Astrocyte (in vitro differentiated cells and primary cell): ENCODE results near the gene CIAPIN1.

ENCODE experiments used
- EZH2 ChIP-seq: IDR thresholded peaks from 2 replicates; pipeline ENCODE4 v1.6.1; 2012; ENCODE audit warnings: mild to moderate bottlenecking, low read length, inconsistent platforms; ENCODE audit not compliant: insufficient read depth
- TF ChIP-seq, protein P1 (sequence below): IDR thresholded peaks from 2 replicates; pipeline ENCODE4 v1.5.1; 2011; ENCODE audit warnings: low read depth, mild to moderate bottlenecking, inconsistent platforms, low read length, moderate library complexity; ENCODE audit not compliant: insufficient read depth

GRCh38 chr16:57406881-57407280 is 40.3 kb downstream of the CIAPIN1 start:
- TF ChIP-seq, protein P1, sequence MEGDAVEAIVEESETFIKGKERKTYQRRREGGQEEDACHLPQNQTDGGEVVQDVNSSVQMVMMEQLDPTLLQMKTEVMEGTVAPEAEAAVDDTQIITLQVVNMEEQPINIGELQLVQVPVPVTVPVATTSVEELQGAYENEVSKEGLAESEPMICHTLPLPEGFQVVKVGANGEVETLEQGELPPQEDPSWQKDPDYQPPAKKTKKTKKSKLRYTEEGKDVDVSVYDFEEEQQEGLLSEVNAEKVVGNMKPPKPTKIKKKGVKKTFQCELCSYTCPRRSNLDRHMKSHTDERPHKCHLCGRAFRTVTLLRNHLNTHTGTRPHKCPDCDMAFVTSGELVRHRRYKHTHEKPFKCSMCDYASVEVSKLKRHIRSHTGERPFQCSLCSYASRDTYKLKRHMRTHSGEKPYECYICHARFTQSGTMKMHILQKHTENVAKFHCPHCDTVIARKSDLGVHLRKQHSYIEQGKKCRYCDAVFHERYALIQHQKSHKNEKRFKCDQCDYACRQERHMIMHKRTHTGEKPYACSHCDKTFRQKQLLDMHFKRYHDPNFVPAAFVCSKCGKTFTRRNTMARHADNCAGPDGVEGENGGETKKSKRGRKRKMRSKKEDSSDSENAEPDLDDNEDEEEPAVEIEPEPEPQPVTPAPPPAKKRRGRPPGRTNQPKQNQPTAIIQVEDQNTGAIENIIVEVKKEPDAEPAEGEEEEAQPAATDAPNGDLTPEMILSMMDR = no peak
- no peak for TF ChIP-seq EZH2
